T47D (cell line): Measurements from ENCODE around the gene ZFTA.

ENCODE experiments used
- DNase-seq, 2 experiments: peaks; one replicate each; pipeline versions ENCODE4 v3.0.0 to v3.0.0-alpha.2; 2011 to 2012; ENCODE audit warnings: low read depth in 1 of 2, low spot score in 1 of 2
- JUND ChIP-seq: IDR thresholded peaks from 2 replicates; pipeline ENCODE4 v1.6.1; 2012; ENCODE audit warnings: low read depth
- in situ Hi-C: cut with HindIII; loops from 2 replicates; pipeline ENCODE4 v1.10.0; 2016; ENCODE audit warnings: low sequenced_read_pairs, low pct_unique_long_range_greater_than_20kb

ZFTA gene

GRCh38 chr11:63761931-63762653 lies 6.5 kb downstream of the ZFTA start:
- in situ Hi-C loops: no loop called here
- no peak for TF ChIP-seq JUND
- DNase-seq: peak in 1 of 2 experiments; percentile 45

DNA sequence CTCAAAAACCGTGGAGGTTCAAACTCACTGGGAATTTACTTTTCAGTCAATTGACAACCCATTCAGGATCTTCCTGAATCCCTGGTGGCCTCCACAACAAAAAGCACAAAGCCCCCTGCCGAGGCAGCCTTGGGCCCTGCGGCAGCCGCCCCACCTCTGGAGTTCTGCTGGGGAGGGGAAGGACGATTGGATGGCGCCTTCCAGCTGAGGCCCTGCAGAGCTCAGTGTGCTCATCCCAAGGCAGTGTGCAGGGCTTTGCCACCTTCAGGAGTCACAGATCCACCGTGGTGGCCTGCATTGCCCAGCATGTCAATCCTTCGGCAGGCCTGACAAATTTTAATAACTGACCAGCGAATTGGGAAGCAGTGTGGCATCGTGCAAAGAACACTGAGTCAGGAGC lies 7.4 kb downstream of the ZFTA start:
- DNase-seq: no peak
- in situ Hi-C loops: no loop called here
- TF ChIP-seq JUND: no peak

DNA sequence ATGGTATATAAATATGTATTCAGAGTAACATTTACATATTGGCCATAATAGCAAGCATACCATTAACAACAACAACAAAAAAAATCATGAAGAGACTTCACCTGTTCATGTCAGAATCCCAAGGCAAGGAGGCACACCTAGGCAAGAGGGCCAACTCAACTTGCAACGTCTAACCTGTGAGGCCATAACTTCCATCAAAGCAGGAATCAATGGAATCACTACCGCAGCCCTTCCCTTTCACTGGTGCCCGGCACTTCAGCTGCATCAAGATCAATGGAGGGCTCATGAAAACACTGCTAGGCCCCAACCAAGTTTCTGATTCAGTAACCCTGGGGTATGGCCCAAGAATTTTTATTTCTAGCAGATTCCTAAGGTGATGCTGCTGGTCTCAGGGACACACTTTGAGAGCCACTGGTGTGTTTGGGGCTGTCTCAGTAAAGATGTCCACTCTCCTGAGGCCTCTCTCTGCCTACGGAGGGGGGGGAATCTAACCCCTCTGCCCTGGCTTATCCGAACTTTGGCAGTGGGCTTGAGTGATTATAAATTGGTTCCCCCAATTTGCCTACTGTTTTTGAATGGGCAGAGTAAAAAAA lies 8.0 kb downstream of the ZFTA start:
- DNase-seq: no peak
- in situ Hi-C loops: no loop called here
- no peak for TF ChIP-seq JUND

- no peak for DNase-seq
- no peak for TF ChIP-seq JUND
- in situ Hi-C loops: no loop called here
Measured at GRCh38 chr11:63756919-63757761, 11.4 kb downstream of the ZFTA start.

DNA sequence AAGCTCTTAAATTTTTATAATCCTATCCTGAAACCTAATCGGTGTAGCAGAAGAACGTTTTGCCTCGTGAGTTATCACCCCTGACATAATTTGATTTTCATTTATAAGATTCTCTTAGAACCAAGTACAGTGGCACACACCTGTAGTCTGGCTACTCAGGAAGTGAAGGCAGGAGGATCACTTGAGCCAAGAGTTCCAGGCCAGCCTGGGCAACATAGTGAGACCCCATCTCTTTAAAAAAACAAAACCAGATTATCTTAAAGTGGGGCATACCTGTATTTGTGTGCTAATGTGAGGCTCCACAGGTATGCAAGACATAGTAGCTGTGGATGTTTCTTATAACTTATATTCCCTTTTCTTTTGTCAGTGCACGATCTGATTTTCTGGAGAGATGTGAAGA lies 19.0 kb downstream of the ZFTA start:
- in situ Hi-C loops: no loop called here
- no peak for TF ChIP-seq JUND
- no peak for DNase-seq

DNA sequence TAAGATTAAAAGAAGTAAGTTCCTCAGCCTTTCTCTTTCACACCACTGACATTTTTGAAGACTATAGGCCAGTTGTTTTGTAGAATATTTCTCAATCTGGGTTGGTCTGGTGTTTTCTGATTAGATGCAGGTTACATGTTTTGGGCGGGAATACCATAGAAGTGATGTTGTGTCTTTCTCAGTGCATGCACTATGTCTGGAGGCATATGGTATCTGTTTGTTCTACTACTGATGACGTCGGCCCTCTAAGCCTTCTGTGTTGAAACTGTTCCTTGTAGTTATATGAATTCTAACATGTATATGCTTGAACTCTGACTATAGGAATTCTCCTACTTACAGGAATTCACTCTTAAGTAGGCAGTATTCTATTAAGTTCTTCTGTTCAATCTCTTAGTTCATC lies 21.6 kb downstream of the ZFTA start:
- in situ Hi-C loops: no loop called here
- TF ChIP-seq JUND: no peak
- DNase-seq: no peak

DNA sequence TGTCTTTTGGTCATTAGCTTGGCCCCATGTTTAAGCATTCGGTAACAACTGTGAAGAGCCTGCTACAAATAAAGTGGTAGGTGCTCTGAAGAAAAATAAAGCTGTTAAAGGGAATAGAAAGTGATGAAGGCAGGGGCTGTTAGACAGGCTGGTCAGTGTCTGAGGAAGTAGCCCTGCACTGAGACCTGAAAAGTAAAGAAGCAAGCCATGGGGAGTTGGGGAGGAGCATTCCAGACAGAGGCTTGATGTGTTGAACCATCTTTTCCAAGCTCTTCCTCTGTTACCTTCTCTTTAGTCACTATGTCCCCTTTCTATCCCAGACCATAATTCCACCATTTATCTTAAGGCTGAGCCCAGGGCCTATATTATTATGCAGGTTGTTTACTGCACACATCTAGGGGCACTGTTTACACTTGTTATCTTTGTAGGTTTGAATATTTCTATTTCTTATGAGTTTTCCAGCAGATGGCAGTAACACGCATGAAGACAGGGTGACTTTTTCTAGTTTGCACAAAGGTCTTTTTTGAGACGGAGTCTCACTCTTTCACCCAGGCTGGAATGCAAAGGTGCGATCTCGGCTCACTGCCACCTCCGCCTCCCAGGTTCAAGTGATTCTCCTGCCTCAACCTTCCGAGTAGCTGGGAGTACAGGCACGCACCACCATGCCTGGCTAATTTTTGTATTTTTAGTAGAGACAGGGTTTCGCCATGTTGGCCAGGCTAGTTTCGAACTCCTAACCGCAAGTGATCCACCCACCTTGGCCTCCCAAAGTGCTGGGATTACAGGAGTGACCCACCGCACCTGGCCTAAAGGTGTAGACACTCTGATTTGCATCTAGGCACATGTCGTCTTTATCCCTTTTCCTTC lies 23.0 kb downstream of the ZFTA start:
- TF ChIP-seq JUND: no peak
- in situ Hi-C loops: no loop called here
- DNase-seq: peak in 1 of 2 experiments; percentile 40

DNA sequence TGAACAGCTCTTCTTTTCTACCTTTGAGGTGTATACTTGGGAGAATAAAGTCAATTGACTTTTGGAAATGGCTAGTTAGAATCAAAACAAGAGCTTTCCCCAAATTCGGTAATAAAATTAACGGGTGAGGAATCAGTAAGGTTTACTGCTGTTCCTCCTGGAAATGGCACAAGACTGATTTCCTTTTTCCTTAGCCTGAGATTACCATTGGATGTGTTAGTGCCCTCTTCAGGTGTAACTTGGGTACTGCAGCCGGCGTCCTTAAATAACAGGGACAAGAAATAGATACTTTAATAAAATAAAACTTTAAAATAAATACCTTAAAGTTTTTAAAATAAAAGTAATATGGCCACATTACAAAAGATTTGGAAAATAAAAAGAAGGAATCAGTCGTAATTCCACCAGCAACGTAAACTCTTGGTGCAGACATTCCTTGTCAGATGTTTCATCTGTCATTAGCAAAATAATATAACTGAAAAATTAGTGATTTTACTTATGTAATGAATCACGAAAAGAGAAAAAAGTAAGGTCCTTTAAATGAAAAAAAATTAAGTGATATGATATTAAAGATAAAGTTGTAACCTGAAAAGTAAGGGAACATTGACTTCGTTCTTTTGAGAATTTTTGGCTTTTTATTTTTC lies 29.7 kb downstream of the ZFTA start:
- in situ Hi-C loops: no loop called here
- DNase-seq: peak in 1 of 2 experiments; percentile 83
- no peak for TF ChIP-seq JUND

- TF ChIP-seq JUND: no peak
- in situ Hi-C loops: no loop called here
- no peak for DNase-seq
Measured at GRCh38 chr11:63737718-63738117, 30.9 kb downstream of the ZFTA start.

- DNase-seq: no peak
- in situ Hi-C loops: no loop called here
Measured at GRCh38 chr11:63736864-63737263, 31.7 kb downstream of the ZFTA start.

DNA sequence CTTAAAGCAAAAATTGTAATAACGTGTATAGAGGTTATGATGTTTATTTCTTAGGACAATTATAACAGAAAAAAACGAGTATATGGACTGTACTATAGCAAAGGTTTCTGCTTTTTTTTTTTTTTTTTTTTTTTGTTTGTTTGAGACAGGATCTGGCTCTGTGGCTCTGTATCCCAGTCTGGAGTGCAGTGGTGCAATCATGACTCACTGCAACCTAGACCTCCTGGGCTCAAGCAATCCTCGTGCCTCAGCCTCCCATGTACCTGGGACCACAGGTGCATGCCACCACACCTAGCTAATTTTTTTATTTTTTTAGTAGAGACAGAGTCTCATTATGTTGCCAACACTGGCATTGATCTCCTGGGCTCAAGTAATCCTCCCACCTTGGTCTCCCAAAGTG lies 39.2 kb downstream of the ZFTA start:
- in situ Hi-C loops: no loop called here
- no peak for DNase-seq
- no peak for TF ChIP-seq JUND

More at GRCh38 chr11:63736864-63737263, 31.7 kb downstream of the ZFTA start:
- TF ChIP-seq JUND: no peak

DNA sequence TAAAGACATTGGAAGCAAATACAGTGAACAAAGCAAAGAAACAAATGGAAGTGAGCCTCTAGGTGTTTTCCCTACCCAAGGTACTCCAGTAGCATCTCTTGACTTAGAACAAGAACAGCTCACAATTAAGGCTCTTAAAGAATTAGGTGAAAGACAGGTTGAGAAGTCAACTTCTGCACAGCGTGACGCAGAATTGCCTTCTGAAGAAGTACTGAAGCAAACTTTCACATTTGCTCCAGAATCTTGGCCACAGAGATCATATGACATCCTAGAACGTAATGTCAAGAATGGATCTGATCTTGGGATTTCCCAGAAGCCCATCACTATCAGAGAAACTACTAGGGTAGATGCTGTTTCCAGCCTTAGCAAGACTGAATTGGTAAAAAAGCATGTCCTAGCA lies 48.0 kb downstream of the ZFTA start:
- TF ChIP-seq JUND: no peak
- in situ Hi-C loops: no loop called here
- no peak for DNase-seq
